IMR-90 (cell line): Measurements from ENCODE around the gene PRF1. TPM values are rescaled to one million over a fixed set of nuclear protein-coding genes. Genes with fewer than 3 reads are reported as not detected.

Experiments
- ATAC-seq: fragments of 200-7000 bp; cut with Tn5 transposase; 2 replicates; pipeline ENCODE4 v1.9.1; 2020; ENCODE audit warnings: low read depth, mild to moderate bottlenecking, moderate library complexity
- BruUV-seq: library from RNA; stranded (reverse); fragments of 400-500 nt; replicated peaks from 2 replicates; lab custom pipeline; 2021; lab: Mats Ljungman, UMichigan
- CTCF ChIA-PET: fragments of 300-600 bp; formaldehyde crosslinking; extraction: SDS; loops from one replicate; lab custom pipeline; 2021; ENCODE audit warnings: antibody characterized with exemption; lab: Yijun Ruan, JAX
- POLR2A ChIA-PET: fragments of 300-600 bp; sonication (Branson Sonifier 250); formaldehyde crosslinking; loops from one replicate; lab custom pipeline; 2022; ENCODE audit warnings: antibody characterized with exemption; ENCODE audit not compliant: unreplicated experiment; lab: Charles Lee
- DNase-seq: peaks from one replicate; pipeline ENCODE4 v3.0.0; 2013
- H2AFZ ChIP-seq: replicated peaks from 2 replicates; pipeline ENCODE3; 2013; ENCODE audit warnings: low read length, mild to moderate bottlenecking; ENCODE audit not compliant: poor library complexity
- H2AK5ac ChIP-seq: 2 replicates; pipeline ENCODE4 v1.6.1; 2013; ENCODE audit warnings: low read depth, low read length, inconsistent platforms
- H2AK9ac ChIP-seq: replicated peaks from 2 replicates; pipeline ENCODE3; 2013; ENCODE audit warnings: mild to moderate bottlenecking, low read depth, low read length, moderate library complexity; ENCODE audit not compliant: poor library complexity
- H2BK120ac ChIP-seq: 2 replicates; pipeline ENCODE4 v1.6.1; 2013; ENCODE audit warnings: low read depth, low read length, inconsistent platforms
- H2BK15ac ChIP-seq: 3 replicates; pipeline ENCODE4 v1.6.1; 2013; ENCODE audit warnings: low read depth, low read length, inconsistent platforms
- H2BK20ac ChIP-seq: 2 replicates; pipeline ENCODE4 v1.6.1; 2013; ENCODE audit warnings: low read depth, mild to moderate bottlenecking, inconsistent platforms, low read length, moderate library complexity
- H2BK5ac ChIP-seq: 2 replicates; pipeline ENCODE4 v1.6.1; 2013; ENCODE audit warnings: mild to moderate bottlenecking, low read depth, low read length, inconsistent platforms; ENCODE audit not compliant: poor library complexity, severe bottlenecking
- H3K14ac ChIP-seq: replicated peaks from 2 replicates; pipeline ENCODE4 v1.6.1; 2013; ENCODE audit warnings: low read depth, low read length, inconsistent platforms
- H3K18ac ChIP-seq: 2 replicates; pipeline ENCODE4 v1.6.1; 2013; ENCODE audit warnings: low read depth, low read length, control low read depth
- H3K23ac ChIP-seq: 2 replicates; pipeline ENCODE4 v1.6.1; 2013; ENCODE audit warnings: low read depth, low read length, inconsistent platforms
- H3K27ac ChIP-seq: 2 replicates; pipeline ENCODE4 v1.5.1; 2013; ENCODE audit warnings: mild to moderate bottlenecking, control low read depth, low read length; ENCODE audit not compliant: insufficient read depth
- H3K27me3 ChIP-seq: 2 replicates; pipeline ENCODE4 v1.6.1; 2013; ENCODE audit warnings: low read length; ENCODE audit not compliant: control insufficient read depth, insufficient read depth
- H3K36me3 ChIP-seq: 2 replicates; pipeline ENCODE4 v1.6.1; 2013; ENCODE audit warnings: low read length, mixed read lengths; ENCODE audit not compliant: control insufficient read depth, insufficient read depth
- H3K4ac ChIP-seq: 2 replicates; pipeline ENCODE4 v1.6.1; 2013; ENCODE audit warnings: low read depth, low read length, inconsistent platforms
- H3K4me1 ChIP-seq: 2 replicates; pipeline ENCODE4 v1.6.1; 2013; ENCODE audit warnings: low read length, mixed read lengths; ENCODE audit not compliant: control insufficient read depth, insufficient read depth
- H3K4me2 ChIP-seq: 2 replicates; pipeline ENCODE4 v1.6.1; 2013; ENCODE audit warnings: low read depth, mild to moderate bottlenecking, control low read depth, low read length, moderate library complexity
- H3K4me3 ChIP-seq: 2 replicates; pipeline ENCODE4 v1.5.1; 2013; ENCODE audit warnings: low read depth, mild to moderate bottlenecking, control low read depth, low read length, moderate library complexity; ENCODE audit not compliant: insufficient read depth
- H3K56ac ChIP-seq: 2 replicates; pipeline ENCODE4 v1.6.1; 2013; ENCODE audit warnings: low read length, inconsistent platforms; ENCODE audit not compliant: insufficient read depth; ENCODE audit errors: extremely low read depth
- H3K79me1 ChIP-seq, 2 experiments: 2 replicates each; pipeline ENCODE4 v1.6.1; 2013; ENCODE audit warnings: low read length in 2 of 2, inconsistent platforms in 1 of 2, low read depth in 1 of 2
- H3K9ac ChIP-seq: 2 replicates; pipeline ENCODE4 v1.6.1; 2013; ENCODE audit warnings: low read depth, low read length, control low read depth
- H3K9me1 ChIP-seq: 2 replicates; pipeline ENCODE4 v1.6.1; 2013; ENCODE audit warnings: low read length, inconsistent platforms; ENCODE audit not compliant: insufficient read depth
- H3K9me3 ChIP-seq: 2 replicates; pipeline ENCODE4 v1.6.1; 2013; ENCODE audit warnings: low read length; ENCODE audit not compliant: control insufficient read depth, insufficient read depth
- H4K20me1 ChIP-seq: 2 replicates; pipeline ENCODE4 v1.6.1; 2013; ENCODE audit warnings: low read length, inconsistent platforms; ENCODE audit not compliant: insufficient read depth
- H4K5ac ChIP-seq: 2 replicates; pipeline ENCODE4 v1.6.1; 2013; ENCODE audit warnings: mild to moderate bottlenecking, low read depth, low read length, control low read depth
- H4K8ac ChIP-seq, 2 experiments: 2 replicates each; pipeline ENCODE4 v1.6.1; 2013; ENCODE audit warnings: low read depth in 2 of 2, low read length in 2 of 2, control low read depth in 1 of 2, inconsistent platforms in 1 of 2
- H4K91ac ChIP-seq: 2 replicates; pipeline ENCODE4 v1.6.1; 2013; ENCODE audit warnings: low read depth, low read length, inconsistent platforms; ENCODE audit not compliant: insufficient read depth
- BHLHE40 ChIP-seq: fragments of 150-350 bp; IDR thresholded peaks from 2 replicates; pipeline ENCODE4 v1.6.1; 2016; ENCODE audit warnings: mild to moderate bottlenecking, low read depth, low read length
- CHD1 ChIP-seq: IDR thresholded peaks from 2 replicates; pipeline ENCODE4 v1.6.1; 2012; ENCODE audit warnings: low read depth, low read length, improper control_type of control experiment
- CTCF ChIP-seq: conservative IDR thresholded peaks from 2 replicates; pipeline ENCODE4 v1.5.1; 2012; ENCODE audit warnings: mild to moderate bottlenecking, low read depth, low read length, improper control_type of control experiment
- FOS ChIP-seq: fragments of 150-350 bp; IDR thresholded peaks from 2 replicates; pipeline ENCODE4 v1.6.1; 2016; ENCODE audit warnings: low read depth, low read length
- MAFK ChIP-seq: IDR thresholded peaks from 2 replicates; pipeline ENCODE4 v1.6.1; 2012; ENCODE audit warnings: low read depth, low read length, improper control_type of control experiment
- MAZ ChIP-seq: IDR thresholded peaks from 2 replicates; pipeline ENCODE4 v1.6.1; 2012; ENCODE audit warnings: low read depth, mild to moderate bottlenecking, low read length, improper control_type of control experiment, moderate library complexity, borderline replicate concordance
- MXI1 ChIP-seq: IDR thresholded peaks from 2 replicates; pipeline ENCODE4 v1.6.1; 2012; ENCODE audit warnings: low read depth, mild to moderate bottlenecking, low read length, moderate library complexity, borderline replicate concordance
- NFE2L2 ChIP-seq: fragments of 150-350 bp; IDR thresholded peaks from 2 replicates; pipeline ENCODE4 v1.6.1; 2016; ENCODE audit warnings: low read depth, mild to moderate bottlenecking, low read length
- POLR2A ChIP-seq: IDR thresholded peaks from 2 replicates; pipeline ENCODE4 v1.6.1; 2012; ENCODE audit warnings: mild to moderate bottlenecking, low read depth, low read length
- RCOR1 ChIP-seq: IDR thresholded peaks from 2 replicates; pipeline ENCODE4 v1.6.1; 2012; ENCODE audit warnings: mild to moderate bottlenecking, low read length, improper control_type of control experiment; ENCODE audit not compliant: insufficient replicate concordance
- RFX5 ChIP-seq: IDR thresholded peaks from 2 replicates; pipeline ENCODE4 v1.8.0; 2012; ENCODE audit warnings: low read depth, mild to moderate bottlenecking, low read length, moderate library complexity
- SMC3 ChIP-seq: fragments of 150-350 bp; IDR thresholded peaks from 2 replicates; pipeline ENCODE4 v1.6.1; 2016; ENCODE audit warnings: low read depth, mild to moderate bottlenecking, antibody characterized with exemption, low read length, moderate library complexity
- WGBS, 2 experiments: methylation state at CpG; one replicate each; pipeline versions ENCODE4 v1.1.5 to v1.1.7; 2013; ENCODE audit warnings: missing lambda C conversion rate in 2 of 2; ENCODE audit not compliant: insufficient read length in 1 of 2; ENCODE audit errors: extremely low coverage in 2 of 2; 5-methylcytosine and 5-hydroxymethylcytosine counted together
- dilution Hi-C: fragments of 300-500 bp; cut with HindIII; formaldehyde crosslinking; loops from one replicate; pipeline ENCODE4 v1.14.3; 2018; ENCODE audit warnings: low sequenced_read_pairs; ENCODE audit not compliant: unreplicated experiment
- in situ Hi-C: fragments of 300-500 bp; cut with MboI; formaldehyde crosslinking; loops from 3 replicates; pipeline ENCODE4 v1.14.3; 2019; ENCODE audit warnings: low sequenced_read_pairs, inconsistent platforms, mixed read lengths
- intact Hi-C: fragments of 100-400 bp; cut with micrococcal nuclease; formaldehyde crosslinking; loops from 2 replicates; pipeline ENCODE4 v1.10.0; 2022
- polyA plus RNA-seq, 3 experiments: library from polyadenylated mRNA; depleted of rRNA; stranded (reverse); fragments of >200 nt; gene quantifications; 2 replicates each; pipeline ENCODE4 v1.2.3, GENCODE V29; 2012; ENCODE audit warnings: low replicate concordance in 1 of 3
- total RNA-seq: library from RNA; depleted of rRNA; stranded (reverse); fragments of >200 nt; gene quantifications from 2 replicates; pipeline ENCODE4 v1.2.3, GENCODE V29; 2012
- TF ChIP-seq, protein P1 (sequence below): fragments of 150-350 bp; IDR thresholded peaks from 2 replicates; pipeline ENCODE4 v1.6.1; 2016; ENCODE audit warnings: low read depth, mild to moderate bottlenecking, low read length, moderate library complexity, borderline replicate concordance
- TF ChIP-seq, protein P2 (sequence below): fragments of 150-350 bp; IDR thresholded peaks from 2 replicates; pipeline ENCODE4 v1.6.1; 2017; ENCODE audit warnings: mild to moderate bottlenecking, antibody characterized with exemption, low read length, low read depth

Gene PRF1
- total and polyA plus RNA-seq, 2 of the 4 experiments (the other 2 are of a cell fraction), result not detected

DNA sequence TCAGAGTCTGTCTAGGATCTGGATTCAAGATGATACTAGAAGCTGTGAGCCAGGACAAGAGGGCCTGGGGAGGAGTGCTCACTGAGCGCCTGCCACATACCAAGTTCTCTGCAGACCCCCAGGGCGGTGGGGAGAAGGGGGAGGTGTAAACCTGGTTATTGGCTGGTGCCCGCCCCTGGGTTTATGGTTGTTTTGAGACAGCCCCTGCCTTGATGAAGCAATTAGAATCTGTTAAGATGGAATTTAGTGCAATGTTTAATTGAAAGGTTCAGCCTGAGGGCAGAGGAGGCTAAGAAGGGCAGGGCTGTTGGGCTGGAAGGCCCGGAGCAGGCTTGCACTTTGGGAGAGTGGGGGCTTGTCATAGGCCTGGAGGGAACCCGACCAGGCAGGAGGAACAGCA lies 42.7 kb downstream of the PRF1 start:
- Histone ChIP-seq H4K5ac (no peak overlapping the region), H4K91ac (no peak overlapping the region), H2BK15ac (no peak overlapping the region), H2BK120ac (no peak overlapping the region), H3K4ac (no peak overlapping the region), H3K56ac (no peak overlapping the region), H3K79me1 (no peaks in the 10 kb centered on the region), H3K23ac (no peak overlapping the region), H2BK5ac (no peak overlapping the region), H3K36me3 (no peaks in the 10 kb centered on the region), H2BK20ac (no peak overlapping the region), H2AFZ (no peak overlapping the region), H3K9me1 (no peaks in the 10 kb centered on the region), H3K9me3 (no peaks in the 10 kb centered on the region), H3K27ac (no peak overlapping the region), H3K9ac (no peak overlapping the region), H3K4me1 (peaks cover 3% of the 10 kb centered on the region; the same call in 1 of the 2 replicates), H3K4me3 (no peak overlapping the region), H4K20me1 (no peaks in the 10 kb centered on the region), H2AK5ac (no peak overlapping the region), H3K4me2 (no peak overlapping the region), H3K18ac (no peak overlapping the region), H3K14ac (no peak overlapping the region), H3K27me3 (peaks cover 13% of the 10 kb centered on the region), H4K8ac (no peak overlapping the region), H2AK9ac (no peak overlapping the region)
- no TSS peak for BruUV-seq
- dilution Hi-C loops (no loop called here), in situ Hi-C loops (no loop called here), intact Hi-C loops (loop anchor here (1.0 kb wide), 1 partner anchor 199 kb away; no protein-coding TSS in a partner anchor)
- no peak for DNase-seq
- ChIA-PET CTCF (no interaction called here), POLR2A (no interaction called here)
- TF ChIP-seq, protein P1, sequence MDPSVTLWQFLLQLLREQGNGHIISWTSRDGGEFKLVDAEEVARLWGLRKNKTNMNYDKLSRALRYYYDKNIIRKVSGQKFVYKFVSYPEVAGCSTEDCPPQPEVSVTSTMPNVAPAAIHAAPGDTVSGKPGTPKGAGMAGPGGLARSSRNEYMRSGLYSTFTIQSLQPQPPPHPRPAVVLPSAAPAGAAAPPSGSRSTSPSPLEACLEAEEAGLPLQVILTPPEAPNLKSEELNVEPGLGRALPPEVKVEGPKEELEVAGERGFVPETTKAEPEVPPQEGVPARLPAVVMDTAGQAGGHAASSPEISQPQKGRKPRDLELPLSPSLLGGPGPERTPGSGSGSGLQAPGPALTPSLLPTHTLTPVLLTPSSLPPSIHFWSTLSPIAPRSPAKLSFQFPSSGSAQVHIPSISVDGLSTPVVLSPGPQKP, result no peak
- no peak for TF ChIP-seq CTCF
- no peak for TF ChIP-seq CHD1
- TF ChIP-seq BHLHE40, result no peak
- no peak for TF ChIP-seq MAZ
- no peak for TF ChIP-seq SMC3
- TF ChIP-seq FOS, result no peak
- TF ChIP-seq MAFK, result no peak
- no peak for TF ChIP-seq POLR2A
- TF ChIP-seq RCOR1, result no peak
- TF ChIP-seq NFE2L2, result no peak
- TF ChIP-seq MXI1, result no peak
- no peak for TF ChIP-seq RFX5
- TF ChIP-seq, protein P2, sequence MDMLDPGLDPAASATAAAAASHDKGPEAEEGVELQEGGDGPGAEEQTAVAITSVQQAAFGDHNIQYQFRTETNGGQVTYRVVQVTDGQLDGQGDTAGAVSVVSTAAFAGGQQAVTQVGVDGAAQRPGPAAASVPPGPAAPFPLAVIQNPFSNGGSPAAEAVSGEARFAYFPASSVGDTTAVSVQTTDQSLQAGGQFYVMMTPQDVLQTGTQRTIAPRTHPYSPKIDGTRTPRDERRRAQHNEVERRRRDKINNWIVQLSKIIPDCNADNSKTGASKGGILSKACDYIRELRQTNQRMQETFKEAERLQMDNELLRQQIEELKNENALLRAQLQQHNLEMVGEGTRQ, result no peak
- no peak for ATAC-seq
- WGBS, 2 experiments, result 100% methylated on average over 2 of the region's 5 CpGs; no CpG with 5 or more reads in 1 of the 2 experiments
